HL-60/S4 (cell line): ENCODE results near the gene BTNL9.
"Not testable (repeated sequence)": the region's sequence is repeated elsewhere in the genome, so short reads cannot be mapped to it uniquely, and the experiment has no call there.

Experiments
- in situ Hi-C: fragments of 300-500 bp; cut with MboI; formaldehyde crosslinking; loops from 2 replicates; pipeline ENCODE4 v1.14.3; 2022; ENCODE audit warnings: low sequenced_read_pairs

Gene BTNL9

DNA sequence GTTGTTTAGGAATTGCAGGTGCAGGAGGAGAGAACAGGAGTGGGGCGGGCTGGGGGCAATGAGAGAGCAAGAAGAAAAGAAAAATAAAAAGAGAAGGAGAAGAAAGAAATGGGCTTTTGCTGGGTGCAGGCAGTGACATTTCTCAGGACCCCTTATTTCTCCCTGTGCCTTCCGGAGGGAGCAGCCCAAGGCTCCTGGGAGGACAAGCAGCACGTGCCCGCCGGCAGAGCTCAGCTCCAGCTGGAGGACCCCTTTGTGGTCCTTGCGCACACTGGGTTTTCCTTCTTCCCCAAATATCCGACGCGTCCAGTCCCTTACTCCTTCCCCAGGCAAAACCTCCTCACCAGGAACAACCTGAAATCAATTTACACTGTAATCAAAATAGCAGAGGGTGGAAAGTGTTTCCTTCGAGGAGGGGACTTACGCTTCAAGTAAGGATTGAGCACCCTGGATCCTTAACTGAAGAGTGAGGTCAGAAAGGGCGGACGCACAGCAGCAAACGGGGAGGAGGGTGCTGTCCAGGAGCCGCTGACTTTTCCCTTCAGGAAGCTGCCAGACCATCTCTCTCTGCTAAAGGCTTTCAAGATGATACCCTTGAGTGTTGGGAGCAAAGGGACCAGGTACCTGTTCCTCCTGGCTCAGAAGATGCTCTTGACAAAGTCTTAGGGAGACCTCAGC lies 2.1 kb downstream of the BTNL9 start:
- in situ Hi-C loops = no loop called here

DNA sequence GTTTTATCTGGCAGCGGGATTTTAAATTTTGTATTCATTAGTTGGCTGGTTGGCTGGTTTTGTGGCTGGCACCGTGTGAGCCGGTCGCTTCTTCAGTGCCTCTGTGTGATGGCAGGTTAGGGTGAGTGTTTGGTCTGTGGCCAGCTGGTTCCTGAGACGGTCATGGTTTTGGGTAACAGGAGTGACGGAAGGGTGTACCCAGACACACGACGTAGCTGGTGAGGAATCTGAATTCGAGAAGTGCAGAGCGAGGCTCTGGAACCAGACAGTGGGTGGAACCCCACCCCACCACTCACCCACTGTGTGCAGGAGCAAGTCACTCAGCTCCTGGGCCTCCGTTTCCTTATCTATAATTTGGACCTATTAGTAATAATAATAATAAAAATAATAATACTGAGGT lies 2.7 kb downstream of the BTNL9 start:
- in situ Hi-C loops = no loop called here

DNA sequence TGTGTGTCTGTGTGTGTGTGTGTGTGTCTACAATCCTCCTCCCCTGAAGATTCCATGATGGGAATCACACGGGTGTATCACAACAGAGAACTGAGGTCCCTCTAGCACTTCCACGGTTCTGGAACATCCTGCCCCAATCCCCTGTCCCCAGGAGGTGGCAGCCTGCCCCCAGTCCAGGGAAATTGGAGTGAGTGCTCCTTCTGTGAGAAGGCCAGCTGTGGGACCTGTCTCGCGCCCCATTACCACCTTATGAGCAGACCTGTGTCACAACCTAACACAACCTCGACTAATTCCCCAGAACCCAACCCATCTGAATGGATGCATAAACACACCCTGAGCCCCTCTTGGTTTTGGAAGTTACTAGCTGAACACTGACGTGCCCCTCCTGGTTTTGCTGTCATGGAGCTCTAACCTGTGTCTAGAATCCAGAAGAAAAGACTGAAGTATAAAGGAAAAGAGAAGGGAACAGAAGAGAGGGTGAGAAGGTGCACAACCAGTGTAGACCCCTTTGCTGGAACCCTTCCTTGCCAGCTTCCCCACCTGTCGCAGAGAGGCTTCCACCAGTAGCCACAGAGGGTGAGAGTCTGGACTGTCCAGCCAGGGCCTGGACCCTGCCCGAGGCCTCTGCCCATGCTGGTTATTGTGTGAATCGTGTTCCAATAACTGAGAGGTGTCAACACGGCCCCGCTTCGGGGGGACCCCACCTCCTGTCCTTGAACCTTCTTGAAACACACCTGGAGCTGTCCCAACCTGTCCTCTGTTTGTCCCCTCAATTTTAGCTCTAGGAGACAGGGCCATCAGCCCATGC lies 3.4 kb downstream of the BTNL9 start:
- in situ Hi-C loops = no loop called here

DNA sequence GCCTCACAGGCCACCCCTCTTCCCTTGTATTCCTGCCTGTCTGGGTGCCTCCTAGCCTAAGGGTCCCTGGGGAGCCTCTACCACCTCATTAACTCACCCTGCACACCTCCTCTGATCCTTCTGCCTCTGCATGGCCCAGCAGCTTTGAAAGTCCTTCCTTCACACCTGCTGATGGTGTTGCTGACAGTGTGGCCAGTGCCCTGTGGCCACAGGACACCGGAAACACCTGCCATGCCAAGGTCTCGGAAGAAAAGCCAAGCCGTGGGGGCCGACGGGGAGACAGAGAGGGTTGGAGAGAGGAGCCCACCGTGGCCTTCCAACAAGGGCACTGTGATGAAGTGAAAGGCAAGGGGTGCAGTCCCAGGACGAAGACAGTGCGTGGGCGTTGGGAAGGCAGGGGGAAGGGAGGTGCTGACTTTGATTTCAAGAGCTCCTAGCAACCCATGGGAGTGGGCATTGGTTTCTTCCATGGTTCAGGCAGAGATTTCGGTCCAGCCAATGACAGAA lies 4.1 kb downstream of the BTNL9 start:
- in situ Hi-C loops = no loop called here

DNA sequence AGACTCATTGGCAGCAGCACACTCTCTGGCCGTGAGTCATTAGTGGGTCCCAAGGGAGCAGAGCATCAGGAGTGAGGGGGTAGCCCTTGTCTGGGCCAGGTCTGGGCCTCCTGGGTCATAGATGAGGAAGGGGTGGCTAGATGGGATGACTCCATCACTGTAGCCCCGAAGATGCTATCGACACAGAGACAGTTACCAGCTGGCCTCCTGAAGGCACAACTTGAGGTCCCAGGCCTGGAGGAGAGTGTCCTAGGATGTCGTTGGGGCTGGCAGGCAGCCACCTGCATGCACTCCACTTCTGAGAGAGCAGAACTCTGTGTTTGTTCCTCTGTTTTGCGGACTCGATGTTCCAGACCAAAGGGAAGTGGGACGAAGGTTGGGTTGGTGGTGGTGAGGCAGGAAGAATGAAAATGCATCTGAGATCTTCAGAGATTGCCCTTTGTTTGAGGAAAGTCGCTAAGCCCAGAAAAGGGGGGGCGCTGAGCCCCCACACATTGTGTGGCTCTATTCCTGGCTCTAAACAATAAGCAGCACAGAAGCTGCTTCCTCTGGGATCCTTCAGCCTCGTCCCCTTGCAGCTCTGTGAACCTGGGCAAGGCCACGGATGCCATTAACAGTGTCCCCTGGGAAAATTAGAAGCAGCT lies 4.7 kb downstream of the BTNL9 start:
- in situ Hi-C loops = no loop called here

DNA sequence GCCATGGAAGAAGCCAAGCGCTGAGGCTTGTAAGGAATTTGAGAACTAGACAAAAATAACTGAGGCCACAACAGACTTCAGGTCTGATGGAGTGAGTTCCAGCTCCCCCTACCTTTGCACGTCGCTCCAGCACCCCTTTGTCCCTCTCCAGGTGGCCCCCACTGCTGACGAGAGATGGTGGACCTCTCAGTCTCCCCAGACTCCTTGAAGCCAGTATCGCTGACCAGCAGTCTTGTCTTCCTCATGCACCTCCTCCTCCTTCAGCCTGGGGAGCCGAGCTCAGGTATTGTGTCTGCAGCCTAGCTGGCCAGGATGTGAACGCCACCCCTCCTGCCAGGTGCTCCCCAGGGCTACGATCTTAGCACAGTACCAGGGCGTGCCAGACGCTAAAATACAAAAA lies 5.2 kb downstream of the BTNL9 start:
- in situ Hi-C loops = no loop called here

DNA sequence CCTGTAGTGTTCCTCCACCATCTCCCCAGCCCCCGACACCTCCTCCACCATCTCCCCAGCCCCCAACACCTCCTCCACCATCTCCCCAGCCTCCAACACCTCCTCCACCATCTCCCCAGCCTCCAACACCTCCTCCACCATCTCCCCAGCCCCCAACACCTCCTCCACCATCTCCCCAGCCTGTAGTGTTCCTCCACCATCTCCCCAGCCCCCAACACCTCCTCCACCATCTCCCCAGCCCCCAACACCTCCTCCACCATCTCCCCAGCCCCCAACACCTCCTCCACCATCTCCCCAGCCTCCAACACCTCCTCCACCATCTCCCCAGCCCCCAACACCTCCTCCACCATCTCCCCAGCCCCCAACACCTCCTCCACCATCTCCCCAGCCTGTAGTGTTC lies 5.8 kb downstream of the BTNL9 start:
- in situ Hi-C loops = not testable (repeated sequence)

DNA sequence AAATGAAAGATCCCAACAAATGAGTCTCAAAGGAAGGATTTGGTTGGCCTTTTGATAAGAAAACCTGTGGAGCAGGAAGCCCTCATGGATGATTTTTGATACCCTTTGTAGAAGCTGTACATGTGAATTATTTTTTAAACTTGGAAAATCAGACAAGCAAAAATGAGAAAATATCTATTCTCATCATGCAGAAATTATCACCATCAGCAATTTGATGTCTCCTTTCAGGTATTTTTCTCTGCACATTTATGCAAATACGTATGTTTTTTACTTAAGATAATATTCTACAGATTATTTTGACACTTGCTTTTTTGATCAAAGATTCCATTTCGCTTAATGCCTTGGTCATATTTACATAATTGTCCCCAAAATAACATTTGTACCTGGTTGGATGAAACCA lies 7.2 kb downstream of the BTNL9 start:
- in situ Hi-C loops = no loop called here

DNA sequence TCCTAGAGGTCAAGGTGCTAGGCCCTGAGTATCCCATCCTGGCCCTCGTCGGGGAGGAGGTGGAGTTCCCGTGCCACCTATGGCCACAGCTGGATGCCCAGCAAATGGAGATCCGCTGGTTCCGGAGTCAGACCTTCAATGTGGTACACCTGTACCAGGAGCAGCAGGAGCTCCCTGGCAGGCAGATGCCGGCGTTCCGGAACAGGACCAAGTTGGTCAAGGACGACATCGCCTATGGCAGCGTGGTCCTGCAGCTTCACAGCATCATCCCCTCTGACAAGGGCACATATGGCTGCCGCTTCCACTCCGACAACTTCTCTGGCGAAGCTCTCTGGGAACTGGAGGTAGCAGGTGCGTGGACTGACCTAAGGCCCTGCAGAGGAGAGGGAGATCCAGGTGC lies 7.9 kb downstream of the BTNL9 start:
- in situ Hi-C loops = no loop called here

DNA sequence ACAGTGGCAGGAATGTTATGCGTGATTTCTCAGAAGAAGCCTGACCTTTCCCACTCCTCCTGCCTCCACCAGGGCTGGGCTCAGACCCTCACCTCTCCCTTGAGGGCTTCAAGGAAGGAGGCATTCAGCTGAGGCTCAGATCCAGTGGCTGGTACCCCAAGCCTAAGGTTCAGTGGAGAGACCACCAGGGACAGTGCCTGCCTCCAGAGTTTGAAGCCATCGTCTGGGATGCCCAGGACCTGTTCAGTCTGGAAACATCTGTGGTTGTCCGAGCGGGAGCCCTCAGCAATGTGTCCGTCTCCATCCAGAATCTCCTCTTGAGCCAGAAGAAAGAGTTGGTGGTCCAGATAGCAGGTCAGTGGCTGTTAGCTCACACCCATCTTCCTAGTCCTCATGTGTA lies 9.9 kb downstream of the BTNL9 start:
- in situ Hi-C loops = no loop called here

DNA sequence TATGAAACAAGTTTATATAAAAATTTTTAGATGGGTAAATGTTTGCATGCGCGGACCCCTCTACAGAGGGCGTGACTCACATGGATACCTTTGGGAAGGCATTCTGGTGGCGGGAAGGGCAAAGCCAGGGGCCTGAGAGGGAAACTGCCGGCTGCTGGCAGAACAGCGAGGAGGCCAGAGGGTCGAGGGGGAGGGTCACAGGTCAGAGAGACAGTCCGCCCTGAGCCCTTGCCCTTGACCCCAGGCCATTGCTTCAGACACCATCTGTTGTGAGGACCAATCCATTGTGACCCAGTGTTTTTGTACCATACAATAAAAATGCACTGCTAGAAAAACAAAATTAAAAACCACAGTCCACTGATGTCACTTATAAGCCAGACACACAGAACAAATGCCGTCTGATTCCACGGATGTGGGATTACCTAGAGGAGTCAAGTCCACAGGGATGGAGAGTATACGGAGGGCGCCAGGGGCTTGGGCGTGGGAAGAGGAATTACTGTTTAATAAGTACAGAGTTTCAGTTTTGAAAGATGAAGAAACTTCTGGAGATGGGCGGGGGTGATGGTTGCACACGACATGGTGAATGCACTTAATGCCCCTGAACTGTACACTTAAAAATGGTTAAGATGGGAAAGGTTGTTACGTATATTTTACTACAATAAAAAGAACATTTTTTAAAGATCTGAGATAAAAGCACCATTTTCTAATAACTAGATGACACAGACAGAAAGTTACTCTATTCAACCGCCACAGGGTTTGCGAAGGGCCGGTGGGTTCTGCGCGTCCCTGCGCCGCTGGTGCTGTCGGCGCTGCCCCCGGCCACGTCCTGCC lies 12.0 kb downstream of the BTNL9 start:
- in situ Hi-C loops = no loop called here

DNA sequence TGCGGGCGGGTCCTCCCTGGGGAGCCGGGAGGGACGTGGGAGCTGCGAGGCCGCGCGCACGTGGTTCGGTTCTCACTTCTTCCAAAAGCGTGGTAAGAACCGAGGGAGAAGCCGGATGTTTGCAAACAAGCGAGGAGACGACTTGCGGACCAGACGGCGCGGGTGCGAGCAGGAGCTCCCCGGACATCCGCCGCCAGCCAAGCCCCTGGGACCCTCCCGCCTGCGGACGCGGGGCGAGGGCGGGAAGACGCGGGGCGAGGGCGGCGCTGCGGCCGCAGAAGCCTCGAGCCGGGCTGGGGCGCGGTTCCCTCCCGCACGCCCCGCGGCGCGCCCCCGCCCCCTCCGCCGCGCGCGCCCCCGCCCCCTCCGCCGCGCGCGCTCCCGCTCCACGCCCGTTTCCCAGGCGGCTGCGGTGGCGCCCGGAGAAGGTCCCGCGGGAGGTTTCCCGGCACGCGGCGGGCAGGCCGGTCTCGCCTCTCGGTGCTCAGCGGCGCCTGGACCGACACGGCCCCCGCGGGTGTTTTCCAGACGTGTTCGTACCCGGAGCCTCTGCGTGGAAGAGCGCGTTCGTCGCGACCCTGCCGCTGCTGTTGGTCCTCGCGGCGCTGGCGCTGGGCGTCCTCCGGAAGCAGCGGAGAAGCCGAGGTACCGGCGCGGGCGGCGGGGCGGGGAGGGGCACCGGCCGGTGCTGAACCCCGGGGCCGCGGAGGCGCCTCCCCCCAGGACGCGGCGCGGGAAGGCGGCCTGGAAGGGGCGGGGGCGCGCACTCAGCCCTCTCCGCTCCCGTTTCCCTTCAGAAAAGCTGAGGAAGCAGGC lies 12.8 kb downstream of the BTNL9 start:
- in situ Hi-C loops = no loop called here

DNA sequence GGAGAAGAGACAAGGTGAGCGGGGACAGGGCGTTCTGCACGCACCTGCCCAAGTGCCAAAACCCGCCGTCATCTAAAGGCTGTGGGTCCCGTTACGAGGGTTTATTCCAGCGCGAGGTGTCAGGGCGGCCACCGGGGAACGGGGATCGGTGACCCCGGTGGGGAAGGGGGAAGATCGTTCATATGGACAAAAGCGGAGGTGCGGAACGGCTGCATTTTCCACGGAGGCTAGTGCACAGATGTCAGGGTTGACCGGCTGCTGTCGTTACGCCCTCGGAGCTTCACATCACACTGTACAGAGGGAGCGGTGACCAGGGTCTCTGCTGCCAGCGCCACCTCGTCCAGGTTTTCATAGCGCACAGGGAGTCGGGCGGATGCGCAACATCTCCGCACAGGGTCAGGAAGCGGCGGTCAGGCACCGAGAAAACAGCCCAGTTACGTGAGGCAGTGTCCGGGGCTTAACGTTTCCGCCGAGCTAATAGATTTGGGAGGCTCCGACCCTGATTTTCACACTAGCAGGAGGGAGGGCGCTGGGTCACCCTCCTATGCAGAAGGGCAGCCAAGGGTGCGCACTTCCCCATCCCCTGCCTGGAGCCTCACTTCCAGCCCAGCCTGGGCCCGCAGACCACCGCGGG lies 13.5 kb downstream of the BTNL9 start:
- in situ Hi-C loops = no loop called here

DNA sequence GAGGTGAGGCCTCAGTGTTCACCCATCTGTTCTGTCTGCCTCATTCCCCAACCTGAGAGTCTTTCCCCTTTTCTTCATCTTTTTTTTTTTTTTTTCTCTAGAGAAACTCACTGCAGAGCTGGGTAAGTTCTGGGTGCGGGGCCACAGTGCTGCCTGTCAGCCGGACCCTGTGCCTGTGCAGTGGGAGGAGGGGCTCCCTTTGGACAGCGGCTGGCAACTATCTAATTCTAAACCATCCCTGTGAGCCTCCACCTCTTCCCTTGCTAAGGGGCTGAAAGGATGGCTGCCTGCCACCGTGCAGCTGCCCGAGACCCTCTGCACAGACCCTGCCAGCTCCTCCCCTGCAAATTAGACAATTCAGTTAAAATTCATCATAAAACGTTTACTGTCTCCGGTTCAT lies 14.1 kb downstream of the BTNL9 start:
- in situ Hi-C loops = no loop called here

DNA sequence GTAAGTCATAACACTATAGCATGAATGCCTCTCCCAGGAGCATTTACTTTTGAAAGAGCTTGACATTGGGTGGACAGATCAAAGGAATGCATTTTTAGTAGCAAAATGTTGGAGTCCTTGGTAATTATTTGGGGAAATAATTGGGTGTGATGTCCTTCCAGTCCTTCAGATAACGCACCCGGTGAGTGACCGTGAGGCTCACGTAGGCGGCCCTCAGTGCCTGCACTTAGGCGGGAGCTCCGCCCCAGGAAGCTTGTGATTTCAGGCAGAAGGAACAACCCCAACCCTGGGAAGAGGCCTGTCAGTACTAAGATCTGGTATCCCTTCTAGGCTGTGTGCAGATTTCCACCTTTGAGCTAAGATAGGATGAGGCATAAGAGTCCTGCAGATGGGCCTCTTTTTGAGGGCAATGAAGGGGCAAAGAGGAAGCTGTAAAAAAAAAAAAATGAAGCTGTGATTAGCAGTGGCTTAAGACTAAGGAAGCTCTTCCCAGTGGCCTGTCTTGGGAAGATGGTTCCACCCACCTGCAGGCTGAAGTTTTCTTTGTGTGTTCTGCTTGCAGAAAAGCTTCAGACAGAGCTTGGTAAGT lies 14.9 kb downstream of the BTNL9 start:
- in situ Hi-C loops = no loop called here

DNA sequence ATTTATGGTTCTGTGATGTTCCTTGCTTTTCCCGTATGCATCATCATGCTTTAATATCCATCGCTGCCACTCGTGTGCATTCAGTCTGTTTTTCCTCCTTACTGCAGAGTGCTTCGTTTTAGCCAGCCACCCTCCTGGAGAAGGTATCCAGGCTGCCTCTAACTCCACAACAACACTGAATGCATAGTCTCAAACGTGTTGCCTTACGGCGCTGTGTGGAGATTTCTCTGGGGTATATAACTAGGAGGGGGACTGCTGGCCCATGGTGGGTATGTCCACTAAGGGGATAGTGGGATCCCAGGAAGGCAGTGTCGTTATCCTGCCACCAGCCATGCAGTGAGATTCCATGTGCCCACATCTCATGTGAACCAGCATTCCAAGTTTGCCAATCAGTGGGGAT lies 16.4 kb downstream of the BTNL9 start:
- in situ Hi-C loops = no loop called here

DNA sequence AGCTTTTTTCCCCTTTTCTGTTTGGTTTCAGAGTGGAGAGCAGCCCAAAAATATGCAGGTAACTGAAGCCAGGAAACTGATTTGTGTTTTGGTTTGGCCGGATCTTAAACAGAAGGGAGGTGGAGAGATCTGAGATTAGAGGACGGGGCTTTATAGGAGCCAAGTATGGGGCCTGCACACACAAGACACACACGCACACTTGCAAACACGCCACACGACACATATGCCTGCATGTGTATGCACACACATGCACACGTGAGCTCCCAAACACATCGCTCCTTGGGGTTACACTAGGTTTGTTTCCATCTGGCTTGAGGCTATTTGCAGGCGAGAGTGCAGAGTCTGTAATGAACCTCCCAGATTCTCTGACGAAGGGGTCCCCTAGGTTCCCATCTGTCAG lies 18.3 kb downstream of the BTNL9 start:
- in situ Hi-C loops = no loop called here

DNA sequence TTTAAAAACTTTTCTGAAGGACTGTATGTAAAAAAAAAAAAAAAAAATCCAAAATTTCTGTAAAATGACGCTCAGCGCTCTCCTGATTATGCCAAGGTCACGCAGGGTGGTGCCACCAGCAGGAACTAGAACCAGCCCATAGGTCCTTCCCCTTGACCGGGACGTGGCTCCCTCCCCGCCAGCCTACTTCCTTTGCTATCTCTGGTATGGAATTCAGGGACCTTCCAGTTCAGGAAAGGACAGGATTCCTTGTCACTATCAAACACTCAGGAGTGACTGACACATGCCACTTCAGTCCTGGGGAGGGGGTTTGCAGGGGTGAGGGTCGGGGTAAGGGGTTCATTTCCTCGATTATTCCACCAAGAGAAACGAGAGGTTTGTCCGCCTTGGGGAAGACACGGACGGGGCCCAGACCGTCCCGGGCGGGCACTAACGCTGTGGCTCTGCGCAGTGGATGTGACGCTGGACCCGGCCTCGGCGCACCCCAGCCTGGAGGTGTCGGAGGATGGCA lies 18.8 kb downstream of the BTNL9 start:
- in situ Hi-C loops = no loop called here
